Right atrium auricular region (tissue), 2 donors: ENCODE results near the gene PTPRN2. TPM values are rescaled to one million over a fixed set of nuclear protein-coding genes. Genes with fewer than 3 reads are reported as not detected.
"Not testable (repeated sequence)": the region's sequence is repeated elsewhere in the genome, so short reads cannot be mapped to it uniquely, and the experiment has no call there.

Experiments
- DNase-seq: peaks from one replicate; pipeline ENCODE4 v3.0.0-alpha.2; 2019; ENCODE audit warnings: low spot score
- H3K27ac ChIP-seq, 2 donors: fragments of 200-600 bp; sonication (generic); 1 replicate in 1 of 2; 2 replicates in 1 of 2; pipeline ENCODE4 v1.5.1; 2016 to 2019
- H3K27me3 ChIP-seq, 2 donors: fragments of 200-600 bp; sonication (generic); one replicate each; pipeline versions ENCODE4 v1.5.1 to v1.6.0; 2017 to 2019
- H3K36me3 ChIP-seq: fragments of 200-600 bp; sonication (generic); one replicate; pipeline ENCODE4 v1.5.1; 2016
- H3K4me1 ChIP-seq, 2 donors: fragments of 200-600 bp; sonication (generic); one replicate each; pipeline versions ENCODE4 v1.5.1 to v1.6.0; 2017 to 2019
- H3K4me3 ChIP-seq, 2 donors: fragments of 200-600 bp; sonication (generic); 1 replicate in 1 of 2; 2 replicates in 1 of 2; pipeline ENCODE4 v1.5.1; 2017 to 2019; ENCODE audit warnings: mild to moderate bottlenecking in 1 of 2, moderate library complexity in 1 of 2
- H3K9me3 ChIP-seq, 2 donors: fragments of 200-600 bp; sonication (generic); one replicate each; pipeline ENCODE4 v1.5.1; 2019
- CTCF ChIP-seq, 2 donors: fragments of 200-600 bp; sonication (generic); IDR thresholded peaks; one replicate each; pipeline ENCODE4 v1.5.1; 2019; ENCODE audit warnings: antibody characterized with exemption in 2 of 2
- total RNA-seq, 2 donors: library from RNA; depleted of rRNA; stranded (reverse); fragments of >200 nt; gene quantifications; one replicate each; pipeline ENCODE4 v1.1.0, GENCODE V29; 2016

The PTPRN2 gene
- total RNA-seq, 2 donors from 2014 or later, result 2.6 to 2.7 TPM

GRCh38 chr7:158042156-158042880 lies 545.3 kb downstream of the PTPRN2 start:
- Histone ChIP-seq H3K4me1 (no peaks in the 10 kb centered on the region), H3K9me3 (peaks cover 7 to 24% of the 10 kb centered on the region in 2 donors), H3K4me3 (no peak overlapping the region), H3K27ac (no peak overlapping the region), H3K36me3 (no peaks in the 10 kb centered on the region), H3K27me3 (no peaks in the 10 kb centered on the region)
- no peak for DNase-seq
- TF ChIP-seq CTCF (IDR thresholded peaks at IDR 0.05), result no peak

GRCh38 chr7:158040199-158040598 lies 547.4 kb downstream of the PTPRN2 start:
- H3K4me3 ChIP-seq, result no peak overlapping the region
- DNase-seq, result no peak

GRCh38 chr7:158039270-158039669 lies 548.4 kb downstream of the PTPRN2 start:
- H3K36me3 ChIP-seq, result no peaks in the 10 kb centered on the region
- no peak overlapping the region for H3K4me3 ChIP-seq
- no peaks in the 10 kb centered on the region for H3K27me3 ChIP-seq
- H3K4me1 ChIP-seq, result no peaks in the 10 kb centered on the region
- TF ChIP-seq CTCF (IDR thresholded peaks at IDR 0.05), result no peak
- H3K9me3 ChIP-seq, result peaks cover 7 to 24% of the 10 kb centered on the region in 2 donors
- no peak for DNase-seq
- no peak overlapping the region for H3K27ac ChIP-seq

More at GRCh38 chr7:158040199-158040598, 547.4 kb downstream of the PTPRN2 start:
- peaks cover 7 to 24% of the 10 kb centered on the region in 2 donors for H3K9me3 ChIP-seq
- H3K27me3 ChIP-seq, result no peaks in the 10 kb centered on the region
- no peaks in the 10 kb centered on the region for H3K4me1 ChIP-seq
- no peak for TF ChIP-seq CTCF (IDR thresholded peaks at IDR 0.05)
- no peaks in the 10 kb centered on the region for H3K36me3 ChIP-seq
- no peak overlapping the region for H3K27ac ChIP-seq

- Histone ChIP-seq H3K27me3 (no peaks in the 10 kb centered on the region), H3K27ac (no peak overlapping the region), H3K9me3 (peaks cover 7 to 32% of the 10 kb centered on the region in 2 donors), H3K36me3 (no peaks in the 10 kb centered on the region), H3K4me1 (no peaks in the 10 kb centered on the region), H3K4me3 (no peak overlapping the region)
- DNase-seq, result peak; percentile 52
- no peak for TF ChIP-seq CTCF (IDR thresholded peaks at IDR 0.05)
These were observed 550.4 kb downstream of the PTPRN2 start for GRCh38 chr7:158037211-158037610.

- Histone ChIP-seq H3K4me1 (no peaks in the 10 kb centered on the region), H3K4me3 (no peak overlapping the region), H3K36me3 (no peaks in the 10 kb centered on the region), H3K27me3 (no peaks in the 10 kb centered on the region), H3K27ac (no peak overlapping the region), H3K9me3 (peaks cover 7 to 32% of the 10 kb centered on the region in 2 donors)
- TF ChIP-seq CTCF (IDR thresholded peaks at IDR 0.05), result no peak
- DNase-seq, result peak; percentile 5
These were observed 552.3 kb downstream of the PTPRN2 start for GRCh38 chr7:158035343-158035742.

GRCh38 chr7:158034571-158034970 lies 553.1 kb downstream of the PTPRN2 start:
- TF ChIP-seq CTCF (IDR thresholded peaks at IDR 0.05), result no peak
- peak; percentile 30 for DNase-seq
- H3K27me3 ChIP-seq, result no peaks in the 10 kb centered on the region
- no peaks in the 10 kb centered on the region for H3K4me1 ChIP-seq
- no peaks in the 10 kb centered on the region for H3K36me3 ChIP-seq
- no peak overlapping the region for H3K27ac ChIP-seq
- H3K9me3 ChIP-seq, result peaks cover 7 to 28% of the 10 kb centered on the region in 2 donors
- H3K4me3 ChIP-seq, result no peak overlapping the region

GRCh38 chr7:158033925-158034324 lies 553.7 kb downstream of the PTPRN2 start:
- not testable (repeated sequence) for H3K4me1 ChIP-seq, H3K27ac ChIP-seq, H3K27me3 ChIP-seq, H3K4me3 ChIP-seq, H3K36me3 ChIP-seq
- DNase-seq, result peak; percentile 11
- H3K9me3 ChIP-seq, result peaks cover under 1 to 21% of the 10 kb centered on the region in 2 donors
